ENCODE data around the gene KPNA6.

DNA sequence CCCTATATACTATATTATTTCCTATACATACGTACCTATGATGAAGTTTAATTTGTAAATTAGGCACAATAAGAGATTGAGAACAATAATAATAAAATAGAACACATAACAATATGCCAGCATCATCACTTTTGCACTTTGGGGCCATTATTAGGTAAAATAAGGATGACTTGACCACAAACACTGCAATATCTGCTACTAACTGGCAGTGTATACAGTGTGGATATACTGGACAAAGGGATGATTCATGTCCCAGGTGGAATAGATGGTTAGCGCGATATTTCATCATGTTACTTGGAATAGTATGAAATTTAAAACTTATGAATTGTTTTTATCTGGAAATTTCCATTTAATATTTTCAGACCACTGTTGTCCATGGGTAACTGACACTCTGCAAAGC lies 36.2 kb downstream of the KPNA6 start:
- no peak for TF ChIP-seq POLR2A (IDR thresholded peaks at IDR 0.05; ENCODE audit: low read depth, low read length)
- no peak for TF ChIP-seq CTCF (conservative IDR thresholded peaks at IDR 0.05; ENCODE audit: low read depth, low read length)
- no peak for TF ChIP-seq CEBPB (IDR thresholded peaks at IDR 0.05; ENCODE audit: low read depth, low read length)
- TF ChIP-seq BHLHE40 (IDR thresholded peaks at IDR 0.05; ENCODE audit: low read depth, low read length), result no peak
- no peak for TF ChIP-seq RCOR1 (IDR thresholded peaks at IDR 0.05; ENCODE audit: insufficient replicate concordance, low read length)
- no peak for TF ChIP-seq CHD1 (IDR thresholded peaks at IDR 0.05; ENCODE audit: low read depth, low read length)
- no peak for TF ChIP-seq MXI1 (IDR thresholded peaks at IDR 0.05; ENCODE audit: borderline replicate concordance, low read depth, low read length)

Data from IMR-90 (cell line).